GM13977 (cell line): ENCODE results near the gene ASB8.

Experiments used
- DNase-seq: peaks from one replicate; pipeline ENCODE4 v3.0.0; 2012; ENCODE audit warnings: low spot score
- in situ Hi-C: fragments of 300-500 bp; cut with MboI; formaldehyde crosslinking; loops from one replicate; pipeline ENCODE4 v1.12.0; 2022; ENCODE audit warnings: low sequenced_read_pairs, low pct_unique_long_range_greater_than_20kb, mixed read lengths, inconsistent platforms; ENCODE audit not compliant: unreplicated experiment
- TF ChIP-seq, protein P1 (sequence below): IDR thresholded peaks from 2 replicates; pipeline ENCODE4 v1.5.1; 2012; ENCODE audit warnings: mild to moderate bottlenecking, control low read depth; ENCODE audit not compliant: insufficient read depth; ENCODE audit errors: extremely low read depth, missing control alignments

The ASB8 gene

DNA sequence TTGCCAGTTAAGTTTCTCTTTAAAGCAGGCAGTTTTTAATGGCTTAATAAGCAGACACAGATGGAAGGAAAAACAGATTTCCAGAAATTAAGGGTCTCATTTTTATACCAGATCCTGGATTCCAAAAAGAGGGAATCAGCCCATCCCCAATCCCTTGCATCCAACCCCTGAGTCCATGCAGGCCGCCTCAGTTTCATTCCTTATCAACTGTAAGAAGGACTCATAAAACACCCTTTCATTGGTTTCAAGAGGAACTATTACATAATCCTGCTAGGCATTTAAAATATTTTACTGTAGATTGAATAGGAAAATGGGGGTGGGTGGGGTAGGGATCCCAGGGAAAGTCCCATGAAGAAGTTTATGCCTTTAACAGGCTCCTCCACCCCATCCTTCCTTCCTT lies 35.5 kb upstream of the ASB8 start:
- no peak for DNase-seq
- TF ChIP-seq, protein P1, sequence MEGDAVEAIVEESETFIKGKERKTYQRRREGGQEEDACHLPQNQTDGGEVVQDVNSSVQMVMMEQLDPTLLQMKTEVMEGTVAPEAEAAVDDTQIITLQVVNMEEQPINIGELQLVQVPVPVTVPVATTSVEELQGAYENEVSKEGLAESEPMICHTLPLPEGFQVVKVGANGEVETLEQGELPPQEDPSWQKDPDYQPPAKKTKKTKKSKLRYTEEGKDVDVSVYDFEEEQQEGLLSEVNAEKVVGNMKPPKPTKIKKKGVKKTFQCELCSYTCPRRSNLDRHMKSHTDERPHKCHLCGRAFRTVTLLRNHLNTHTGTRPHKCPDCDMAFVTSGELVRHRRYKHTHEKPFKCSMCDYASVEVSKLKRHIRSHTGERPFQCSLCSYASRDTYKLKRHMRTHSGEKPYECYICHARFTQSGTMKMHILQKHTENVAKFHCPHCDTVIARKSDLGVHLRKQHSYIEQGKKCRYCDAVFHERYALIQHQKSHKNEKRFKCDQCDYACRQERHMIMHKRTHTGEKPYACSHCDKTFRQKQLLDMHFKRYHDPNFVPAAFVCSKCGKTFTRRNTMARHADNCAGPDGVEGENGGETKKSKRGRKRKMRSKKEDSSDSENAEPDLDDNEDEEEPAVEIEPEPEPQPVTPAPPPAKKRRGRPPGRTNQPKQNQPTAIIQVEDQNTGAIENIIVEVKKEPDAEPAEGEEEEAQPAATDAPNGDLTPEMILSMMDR = no peak
- in situ Hi-C loops = loop anchor here (25.0 kb wide), 1 partner anchor 419 kb away; no protein-coding TSS in a partner anchor

DNA sequence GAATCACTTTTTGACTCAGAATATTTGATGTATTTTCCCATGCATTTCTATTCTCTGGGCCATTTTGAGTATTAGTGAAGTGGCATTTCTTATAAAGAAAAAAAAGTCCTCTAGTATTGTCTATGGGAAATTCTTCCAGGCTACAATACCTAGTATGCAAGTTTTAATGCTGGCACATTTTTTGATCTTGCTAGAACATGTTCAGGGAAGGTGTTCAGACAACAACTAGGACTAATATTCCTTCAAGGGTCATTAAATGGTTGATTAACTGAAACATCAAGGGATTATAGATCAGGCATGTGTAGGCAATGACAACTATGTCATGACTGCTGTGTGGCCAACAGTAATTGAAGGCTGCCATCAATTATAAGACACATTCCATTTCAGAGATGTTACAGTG lies 33.8 kb upstream of the ASB8 start:
- TF ChIP-seq, protein P1 = no peak
- in situ Hi-C loops = loop anchor here (25.0 kb wide), 1 partner anchor 421 kb away; no protein-coding TSS in a partner anchor

DNA sequence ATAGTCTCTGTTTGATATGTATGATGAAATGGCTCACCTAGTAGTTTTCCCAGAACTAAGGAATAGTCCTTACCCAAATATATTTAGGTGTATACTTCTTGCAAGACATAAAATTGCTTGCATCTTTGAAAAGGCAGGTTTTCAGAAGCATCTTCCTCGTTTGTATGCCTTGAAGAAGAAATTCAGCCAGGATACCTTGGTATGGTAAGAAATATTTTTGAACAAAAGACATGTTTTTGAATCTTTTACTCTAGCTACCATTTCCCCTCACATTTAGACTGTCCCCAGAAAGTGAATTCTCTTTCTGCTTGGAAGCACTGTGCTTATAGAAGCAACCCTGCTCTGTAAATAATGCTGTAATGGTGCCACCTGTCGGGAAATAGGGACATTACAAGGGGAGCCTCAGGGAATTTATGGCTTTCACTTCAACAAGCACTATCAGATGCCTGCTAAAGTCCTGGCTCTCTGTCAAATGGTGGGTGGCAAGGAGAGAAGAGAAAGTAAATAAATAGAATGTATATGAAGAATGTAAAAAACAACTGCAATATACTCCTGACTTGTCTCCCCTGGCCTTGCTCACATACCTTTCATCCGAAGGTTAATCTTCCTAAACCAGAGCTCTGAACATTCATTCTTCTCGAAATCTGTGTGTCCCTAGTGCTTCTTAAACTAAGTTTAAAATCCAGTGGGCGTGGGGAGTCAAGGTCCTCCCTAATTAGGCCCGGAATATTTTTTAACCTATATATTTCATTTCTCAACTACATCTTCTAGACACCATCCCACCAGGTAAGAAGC lies 32.2 kb upstream of the ASB8 start:
- peak; percentile 63 for DNase-seq

More for the DNA sequence above, 33.8 kb upstream of the ASB8 start:
- no peak for DNase-seq

DNA sequence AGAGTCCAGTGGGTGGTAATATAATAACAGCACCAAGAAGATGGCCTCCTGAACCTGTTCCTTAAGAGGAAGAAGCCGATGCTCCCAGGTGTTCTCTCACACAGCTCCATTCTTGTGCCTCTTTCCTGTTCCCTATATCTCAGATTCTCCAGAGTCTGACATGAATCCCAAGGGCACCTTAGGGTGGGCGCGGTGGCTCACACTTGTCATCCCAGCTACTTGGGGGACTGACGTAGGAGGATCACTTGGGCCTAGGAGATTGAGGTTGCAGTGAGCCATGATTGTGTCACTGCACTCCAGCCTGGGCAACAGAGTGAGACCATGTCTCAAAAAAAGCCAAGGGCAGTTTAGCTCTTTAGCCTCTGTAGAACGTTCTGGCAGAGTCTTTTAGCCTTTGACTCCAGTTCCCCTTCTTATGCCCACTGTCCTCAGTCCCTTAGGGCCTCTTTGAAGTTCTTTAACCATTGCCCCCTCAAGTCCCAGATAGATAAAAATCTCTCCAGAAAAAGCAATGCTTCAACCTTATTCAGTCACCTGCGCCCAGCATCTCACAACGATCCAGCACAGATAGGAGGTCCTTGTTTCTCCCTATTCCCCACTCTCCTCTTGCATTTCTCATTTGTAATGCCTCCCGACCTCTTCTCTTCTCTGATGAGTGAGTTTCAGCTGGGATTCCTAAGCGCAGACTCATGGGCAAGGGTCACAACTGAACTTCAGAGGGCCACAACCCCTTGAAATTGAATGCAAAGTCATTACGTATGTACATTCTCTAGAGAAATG lies 30.8 kb upstream of the ASB8 start:
- TF ChIP-seq, protein P1 = no peak
- no peak for DNase-seq
- in situ Hi-C loops = loop anchor here (25.0 kb wide), 1 partner anchor 424 kb away; no protein-coding TSS in a partner anchor

More for the DNA sequence above, 32.2 kb upstream of the ASB8 start:
- in situ Hi-C loops = loop anchor here (25.0 kb wide), 1 partner anchor 423 kb away; no protein-coding TSS in a partner anchor
- TF ChIP-seq, protein P1 = peak; percentile 84

DNA sequence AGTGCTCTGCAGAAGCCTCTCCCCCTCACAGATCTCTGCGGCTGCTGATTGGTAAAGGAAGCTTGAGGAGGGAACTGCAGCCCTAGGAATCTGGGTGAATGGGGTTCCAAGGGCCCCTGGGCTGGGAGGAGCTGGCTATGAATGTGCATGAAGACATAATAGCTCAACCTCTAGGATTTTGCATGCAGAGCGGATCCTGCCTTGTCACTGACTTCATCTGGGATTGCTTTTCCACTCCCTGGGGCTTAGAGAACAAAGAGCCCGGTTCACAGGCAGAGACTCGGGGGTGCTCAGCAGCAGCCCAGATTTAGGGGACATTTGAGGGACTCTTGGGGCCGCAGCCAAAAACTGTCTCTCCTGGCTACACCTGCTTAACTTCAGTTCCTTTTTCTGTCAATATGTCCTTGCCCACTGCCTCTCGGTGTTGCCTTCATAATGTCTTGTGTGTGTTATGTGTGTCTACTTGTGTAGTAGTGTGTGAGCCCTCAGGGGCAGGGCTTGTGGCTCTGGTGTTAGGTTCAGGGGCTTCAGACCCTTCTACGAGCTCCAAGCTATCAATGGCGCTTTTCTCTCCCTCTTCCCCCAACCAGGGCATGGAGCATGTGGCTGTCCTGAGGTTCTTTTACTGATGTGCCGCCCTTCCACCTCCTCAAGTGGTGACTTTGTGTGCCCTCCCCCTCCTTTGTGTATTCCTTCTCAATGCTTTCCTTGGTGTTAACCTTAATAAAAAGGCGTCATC lies 28.0 kb upstream of the ASB8 start:
- peak; percentile 30 for DNase-seq
- TF ChIP-seq, protein P1 = no peak
- in situ Hi-C loops = loop anchor here (25.0 kb wide), 1 partner anchor 427 kb away; no protein-coding TSS in a partner anchor

DNA sequence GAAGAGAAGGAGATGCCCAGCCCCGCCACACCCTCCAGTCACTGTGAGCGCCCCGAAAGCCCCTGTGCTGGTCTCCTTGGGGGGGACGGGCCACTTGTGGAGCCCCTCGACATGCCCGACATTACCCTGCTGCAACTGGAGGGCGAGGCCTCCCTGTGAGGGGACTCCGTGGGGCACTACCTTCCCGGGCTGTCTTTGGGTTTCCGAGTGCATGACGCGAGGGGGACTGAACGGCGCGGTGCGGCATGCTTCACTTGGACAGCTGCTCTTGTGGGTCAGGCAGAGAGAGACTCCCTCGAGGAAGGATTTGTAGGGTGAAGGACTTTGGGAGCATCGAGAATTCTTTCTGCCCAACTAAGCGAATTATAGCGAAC lies 27.2 kb upstream of the ASB8 start:
- in situ Hi-C loops = loop anchor here (25.0 kb wide), 1 partner anchor 428 kb away; no protein-coding TSS in a partner anchor
- TF ChIP-seq, protein P1 = no peak
- DNase-seq = no peak
